HEK293 (cell line): ENCODE results near the gene EXOC3.

ENCODE experiments used
- KLF16 ChIP-seq: fragments of 450-650 bp; formaldehyde crosslinking; IDR thresholded peaks from 2 replicates; pipeline ENCODE4 v1.5.1; 2017; ENCODE audit warnings: missing biosample characterization, missing genetic modification characterization
- KLF8 ChIP-seq: fragments of 450-650 bp; formaldehyde crosslinking; IDR thresholded peaks from 2 replicates; pipeline ENCODE4 v1.5.1; 2016; ENCODE audit warnings: missing biosample characterization, missing genetic modification characterization
- MEIS1 ChIP-seq: sonication (generic); formaldehyde crosslinking; IDR thresholded peaks from 2 replicates; pipeline ENCODE4 v1.8.1; 2022; ENCODE audit warnings: missing genetic modification reagents, mild to moderate bottlenecking, borderline replicate concordance
- MZF1 ChIP-seq: fragments of 450-650 bp; formaldehyde crosslinking; IDR thresholded peaks from 2 replicates; pipeline ENCODE4 v1.5.1; 2017; ENCODE audit warnings: missing biosample characterization, missing genetic modification characterization, borderline replicate concordance
- SP2 ChIP-seq: fragments of 450-650 bp; formaldehyde crosslinking; IDR thresholded peaks from 2 replicates; pipeline ENCODE4 v1.5.1; 2016; ENCODE audit warnings: missing biosample characterization, missing genetic modification characterization
- SP3 ChIP-seq: fragments of 450-650 bp; formaldehyde crosslinking; IDR thresholded peaks from 2 replicates; pipeline ENCODE4 v1.5.1; 2016; ENCODE audit warnings: missing biosample characterization, missing genetic modification characterization
- ZNF24 ChIP-seq: fragments of 450-650 bp; formaldehyde crosslinking; IDR thresholded peaks from 2 replicates; pipeline ENCODE4 v1.5.1; 2016; ENCODE audit warnings: missing biosample characterization, missing genetic modification characterization
- ZNF274 ChIP-seq, 2 experiments: fragments of 200-500 bp in 1 of 2; fragments of 450-650 bp in 1 of 2; sonication (Bioruptor generic) in 1 of 2; formaldehyde crosslinking in 1 of 2; IDR thresholded peaks; 2 replicates each; pipeline versions ENCODE4 v1.5.1 to v1.6.1; 2014 to 2016; ENCODE audit warnings: borderline replicate concordance in 1 of 2, inconsistent platforms in 1 of 2, low read length in 1 of 2, missing biosample characterization in 1 of 2, missing genetic modification characterization in 1 of 2
- ZNF48 ChIP-seq: fragments of 450-650 bp; formaldehyde crosslinking; IDR thresholded peaks from 2 replicates; pipeline ENCODE4 v1.5.1; 2016; ENCODE audit warnings: missing biosample characterization, missing genetic modification characterization
- ZNF768 ChIP-seq: fragments of 450-650 bp; formaldehyde crosslinking; IDR thresholded peaks from 2 replicates; pipeline ENCODE4 v1.5.1; 2018; ENCODE audit warnings: missing biosample characterization, mild to moderate bottlenecking, missing genetic modification characterization
- TF ChIP-seq, protein P1 (sequence below): fragments of 450-650 bp; formaldehyde crosslinking; IDR thresholded peaks from 2 replicates; pipeline ENCODE4 v1.5.1; 2016; ENCODE audit warnings: missing biosample characterization, missing genetic modification characterization
- TF ChIP-seq, protein P2 (sequence below): fragments of 450-650 bp; formaldehyde crosslinking; IDR thresholded peaks from 2 replicates; pipeline ENCODE4 v1.5.1; 2016; ENCODE audit warnings: missing biosample characterization, missing genetic modification characterization
- TF ChIP-seq, protein P3 (sequence below): fragments of 450-650 bp; formaldehyde crosslinking; IDR thresholded peaks from 2 replicates; pipeline ENCODE4 v1.5.1; 2016; ENCODE audit warnings: missing biosample characterization, missing genetic modification characterization

DNA sequence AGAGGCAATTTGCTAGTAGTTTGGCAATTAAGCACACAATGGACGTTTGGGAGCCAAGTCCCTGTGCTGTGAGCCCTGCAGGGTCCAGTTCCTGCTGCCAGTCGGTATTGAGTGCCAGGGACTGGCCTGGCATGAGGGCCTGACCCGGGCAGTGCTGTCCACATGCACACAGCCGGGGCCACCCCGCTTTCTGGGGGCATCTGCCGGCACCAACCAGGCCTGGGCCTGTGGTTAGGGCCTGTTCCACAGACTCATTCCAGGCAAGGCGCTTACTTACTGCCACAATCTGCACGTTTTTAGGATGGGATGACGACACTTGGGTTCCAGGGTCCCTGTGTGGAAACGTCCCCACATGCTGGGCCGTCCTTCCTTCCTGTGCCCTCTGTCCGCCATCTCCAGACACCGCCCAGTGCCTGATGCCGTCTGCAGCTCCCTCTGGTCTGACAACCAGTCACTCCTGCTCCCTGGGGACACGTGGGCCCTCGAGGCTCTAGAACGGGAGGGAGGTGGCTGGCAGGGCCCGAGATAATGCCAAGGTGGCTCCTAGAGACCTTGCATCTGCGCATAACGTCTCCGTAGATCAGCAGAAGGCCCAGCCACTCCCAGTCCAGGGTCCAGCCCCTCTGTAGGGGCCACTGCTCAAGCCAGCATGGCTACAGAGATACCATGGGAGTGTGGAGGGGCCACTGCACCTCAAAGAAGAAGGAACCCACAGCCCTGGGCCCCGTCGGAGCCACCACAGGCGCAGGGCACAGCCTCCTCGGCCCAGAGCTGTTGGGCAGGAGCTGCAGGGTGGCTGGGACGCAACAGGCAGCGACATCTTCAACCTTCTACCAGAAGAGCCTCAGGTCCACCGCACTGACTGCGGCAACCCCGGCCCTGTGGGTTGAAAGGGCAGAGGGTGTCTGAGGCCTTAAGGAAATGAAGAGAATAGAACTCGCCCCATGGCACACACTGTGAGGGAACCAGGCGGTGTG is 56.5 kb downstream of the EXOC3 start:
- no peak for TF ChIP-seq SP3 (tag by site-specific recombination)
- no peak for TF ChIP-seq ZNF24
- TF ChIP-seq, protein P1, sequence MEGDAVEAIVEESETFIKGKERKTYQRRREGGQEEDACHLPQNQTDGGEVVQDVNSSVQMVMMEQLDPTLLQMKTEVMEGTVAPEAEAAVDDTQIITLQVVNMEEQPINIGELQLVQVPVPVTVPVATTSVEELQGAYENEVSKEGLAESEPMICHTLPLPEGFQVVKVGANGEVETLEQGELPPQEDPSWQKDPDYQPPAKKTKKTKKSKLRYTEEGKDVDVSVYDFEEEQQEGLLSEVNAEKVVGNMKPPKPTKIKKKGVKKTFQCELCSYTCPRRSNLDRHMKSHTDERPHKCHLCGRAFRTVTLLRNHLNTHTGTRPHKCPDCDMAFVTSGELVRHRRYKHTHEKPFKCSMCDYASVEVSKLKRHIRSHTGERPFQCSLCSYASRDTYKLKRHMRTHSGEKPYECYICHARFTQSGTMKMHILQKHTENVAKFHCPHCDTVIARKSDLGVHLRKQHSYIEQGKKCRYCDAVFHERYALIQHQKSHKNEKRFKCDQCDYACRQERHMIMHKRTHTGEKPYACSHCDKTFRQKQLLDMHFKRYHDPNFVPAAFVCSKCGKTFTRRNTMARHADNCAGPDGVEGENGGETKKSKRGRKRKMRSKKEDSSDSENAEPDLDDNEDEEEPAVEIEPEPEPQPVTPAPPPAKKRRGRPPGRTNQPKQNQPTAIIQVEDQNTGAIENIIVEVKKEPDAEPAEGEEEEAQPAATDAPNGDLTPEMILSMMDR (tag by site-specific recombination): no peak
- no peak for TF ChIP-seq MZF1 (tag by site-specific recombination)
- TF ChIP-seq, protein P2, sequence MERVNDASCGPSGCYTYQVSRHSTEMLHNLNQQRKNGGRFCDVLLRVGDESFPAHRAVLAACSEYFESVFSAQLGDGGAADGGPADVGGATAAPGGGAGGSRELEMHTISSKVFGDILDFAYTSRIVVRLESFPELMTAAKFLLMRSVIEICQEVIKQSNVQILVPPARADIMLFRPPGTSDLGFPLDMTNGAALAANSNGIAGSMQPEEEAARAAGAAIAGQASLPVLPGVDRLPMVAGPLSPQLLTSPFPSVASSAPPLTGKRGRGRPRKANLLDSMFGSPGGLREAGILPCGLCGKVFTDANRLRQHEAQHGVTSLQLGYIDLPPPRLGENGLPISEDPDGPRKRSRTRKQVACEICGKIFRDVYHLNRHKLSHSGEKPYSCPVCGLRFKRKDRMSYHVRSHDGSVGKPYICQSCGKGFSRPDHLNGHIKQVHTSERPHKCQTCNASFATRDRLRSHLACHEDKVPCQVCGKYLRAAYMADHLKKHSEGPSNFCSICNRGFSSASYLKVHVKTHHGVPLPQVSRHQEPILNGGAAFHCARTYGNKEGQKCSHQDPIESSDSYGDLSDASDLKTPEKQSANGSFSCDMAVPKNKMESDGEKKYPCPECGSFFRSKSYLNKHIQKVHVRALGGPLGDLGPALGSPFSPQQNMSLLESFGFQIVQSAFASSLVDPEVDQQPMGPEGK (tag by site-specific recombination): no peak
- TF ChIP-seq SP2 (tag by site-specific recombination): no peak
- no peak for TF ChIP-seq MEIS1 (CRISPR knock-in tag)
- no peak for TF ChIP-seq ZNF48 (tag by site-specific recombination)
- no peak for TF ChIP-seq ZNF274 (IDR thresholded peaks at IDR 0.05; ENCODE audit: low read length)
- no peak for TF ChIP-seq ZNF274 (tag by site-specific recombination; IDR thresholded peaks at IDR 0.05; ENCODE audit: borderline replicate concordance)
- TF ChIP-seq KLF16 (tag by site-specific recombination): no peak
- TF ChIP-seq ZNF768: no peak
- TF ChIP-seq, protein P3, sequence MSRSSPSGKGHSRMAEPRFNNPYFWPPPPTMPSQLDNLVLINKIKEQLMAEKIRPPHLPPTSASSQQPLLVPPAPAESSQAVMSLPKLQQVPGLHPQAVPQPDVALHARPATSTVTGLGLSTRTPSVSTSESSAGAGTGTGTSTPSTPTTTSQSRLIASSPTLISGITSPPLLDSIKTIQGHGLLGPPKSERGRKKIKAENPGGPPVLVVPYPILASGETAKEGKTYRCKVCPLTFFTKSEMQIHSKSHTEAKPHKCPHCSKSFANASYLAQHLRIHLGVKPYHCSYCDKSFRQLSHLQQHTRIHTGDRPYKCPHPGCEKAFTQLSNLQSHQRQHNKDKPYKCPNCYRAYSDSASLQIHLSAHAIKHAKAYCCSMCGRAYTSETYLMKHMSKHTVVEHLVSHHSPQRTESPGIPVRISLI (tag by site-specific recombination): no peak
- no peak for TF ChIP-seq KLF8 (tag by site-specific recombination)
